Amniotic epithelial cell (primary cell): ENCODE data around the gene PAPSS2.
"Not testable (repeated sequence)": the region's sequence is repeated elsewhere in the genome, so short reads cannot be mapped to it uniquely, and the experiment has no call there.

ENCODE experiments used
- DNase-seq: peaks from one replicate; pipeline ENCODE4 v3.0.0-alpha.2; 2010; ENCODE audit warnings: low read depth

The PAPSS2 gene

GRCh38 chr10:87705339-87705738 is 45.7 kb downstream of the PAPSS2 start:
- DNase-seq: peak; percentile 58

GRCh38 chr10:87706731-87707130 is 47.1 kb downstream of the PAPSS2 start:
- no peak for DNase-seq

DNA sequence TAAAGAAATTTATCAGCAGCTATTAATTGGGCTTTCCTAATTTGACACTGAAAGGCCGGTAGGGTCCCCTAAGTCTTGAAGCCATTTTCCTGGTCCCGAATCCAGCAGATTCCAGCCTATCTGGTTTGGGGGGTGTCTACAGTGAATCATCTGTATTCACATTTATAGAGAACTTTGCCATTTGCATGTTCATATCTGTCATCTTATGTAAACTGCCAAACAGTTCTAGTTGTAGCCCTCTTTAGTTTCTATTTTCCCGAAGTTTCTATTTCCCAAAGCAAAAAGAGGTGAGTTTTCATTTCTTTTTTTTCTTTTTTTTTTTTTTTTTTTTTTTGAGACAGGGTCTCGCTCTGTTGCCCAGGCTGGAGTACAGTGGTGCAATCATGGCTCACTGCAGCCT is 47.6 kb downstream of the PAPSS2 start:
- no peak for DNase-seq

GRCh38 chr10:87712913-87713616 is 53.4 kb downstream of the PAPSS2 start:
- no peak for DNase-seq

DNA sequence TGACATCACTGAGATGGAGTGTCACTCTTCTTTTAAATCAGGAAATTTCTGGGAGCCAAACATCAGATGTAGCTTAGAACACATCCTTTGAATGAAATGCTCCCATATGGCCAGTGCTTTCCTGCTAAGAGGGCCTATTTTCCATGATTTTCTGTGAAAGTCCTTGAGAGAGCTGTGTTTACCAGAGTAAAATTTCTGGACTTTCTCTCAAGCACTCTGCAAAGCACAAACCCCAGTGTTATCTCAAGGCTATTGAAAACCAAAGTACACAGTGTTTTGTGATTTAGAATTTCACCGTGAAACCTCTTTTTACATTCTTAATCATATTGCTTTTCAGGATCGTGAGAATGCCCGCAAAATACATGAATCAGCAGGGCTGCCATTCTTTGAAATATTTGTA is 54.0 kb downstream of the PAPSS2 start:
- DNase-seq: peak; percentile 33

GRCh38 chr10:87715552-87716347 is 56.1 kb downstream of the PAPSS2 start:
- DNase-seq: no peak

DNA sequence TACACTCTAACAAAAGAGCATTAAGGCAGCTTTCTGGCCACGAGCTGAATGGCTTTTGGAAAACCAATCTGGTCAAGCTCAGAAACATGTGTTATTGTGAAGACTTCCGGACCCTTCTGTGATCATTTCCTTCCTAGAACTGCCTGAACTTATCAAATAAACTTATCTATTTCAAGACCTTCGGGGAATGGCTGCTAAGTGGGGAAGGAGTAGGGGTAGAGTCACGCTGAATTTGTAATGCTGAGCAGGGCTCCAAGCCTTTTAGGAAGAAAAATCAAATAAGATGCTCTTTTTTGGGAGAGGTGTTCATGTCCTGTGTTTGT is 56.6 kb downstream of the PAPSS2 start:
- DNase-seq: no peak

DNA sequence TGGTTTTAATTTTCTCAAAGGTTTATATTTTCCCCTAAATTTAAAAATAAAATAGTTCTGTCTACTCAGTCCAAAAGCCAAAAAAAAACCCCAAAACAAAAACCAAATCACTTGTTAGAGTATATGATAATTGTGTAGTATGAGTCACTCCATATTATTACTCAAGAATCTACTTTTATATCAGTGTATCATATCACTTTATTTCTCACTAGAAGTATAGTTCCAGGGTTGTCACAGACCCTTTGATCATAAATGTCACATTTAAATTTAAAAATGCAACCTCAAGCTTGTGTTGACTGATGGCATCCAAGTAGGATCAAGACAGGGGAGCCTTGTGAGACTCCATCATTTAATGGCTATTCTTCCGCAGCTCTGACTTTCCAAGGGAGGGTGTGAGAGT is 61.0 kb downstream of the PAPSS2 start:
- no peak for DNase-seq

DNA sequence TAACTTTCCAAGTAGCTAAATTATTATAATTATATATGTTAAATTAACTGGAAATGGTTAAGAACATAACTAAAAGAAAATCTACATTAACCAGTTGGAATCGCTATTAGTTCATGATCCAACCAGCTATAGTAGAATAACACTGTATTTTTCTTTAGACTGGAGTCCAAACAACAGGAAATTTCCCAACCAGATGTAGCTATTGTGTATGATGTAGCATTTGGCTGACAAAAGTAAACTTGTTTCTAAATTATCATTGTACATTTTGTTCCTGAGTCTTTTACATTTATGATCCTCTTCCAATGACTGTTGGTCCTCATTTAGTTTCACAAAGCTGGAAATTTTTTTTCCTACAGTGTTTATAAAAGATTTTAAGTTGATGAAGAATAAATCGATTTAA is 62.1 kb downstream of the PAPSS2 start:
- DNase-seq: no peak

DNA sequence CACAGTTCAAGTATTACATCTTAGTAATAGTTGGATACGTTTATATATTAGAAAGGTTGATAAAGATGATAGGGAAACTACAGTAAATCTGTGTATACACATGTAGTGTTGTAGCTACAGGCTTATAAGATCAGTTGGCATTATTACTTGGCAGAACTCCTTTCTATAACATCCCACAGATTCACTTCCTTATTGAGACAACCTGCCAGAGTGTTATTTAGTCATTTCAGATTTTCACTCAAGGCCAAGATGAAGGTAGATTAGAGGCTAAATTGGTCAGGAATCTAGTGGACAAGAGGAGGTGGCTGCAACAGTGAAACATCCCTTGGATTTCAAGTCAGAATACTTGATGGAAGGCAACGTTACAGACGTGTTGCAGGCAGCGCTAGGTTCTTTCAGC is 63.0 kb downstream of the PAPSS2 start:
- no peak for DNase-seq

- DNase-seq: no peak
Observed at GRCh38 chr10:87723500-87723899, 63.8 kb downstream of the PAPSS2 start.

DNA sequence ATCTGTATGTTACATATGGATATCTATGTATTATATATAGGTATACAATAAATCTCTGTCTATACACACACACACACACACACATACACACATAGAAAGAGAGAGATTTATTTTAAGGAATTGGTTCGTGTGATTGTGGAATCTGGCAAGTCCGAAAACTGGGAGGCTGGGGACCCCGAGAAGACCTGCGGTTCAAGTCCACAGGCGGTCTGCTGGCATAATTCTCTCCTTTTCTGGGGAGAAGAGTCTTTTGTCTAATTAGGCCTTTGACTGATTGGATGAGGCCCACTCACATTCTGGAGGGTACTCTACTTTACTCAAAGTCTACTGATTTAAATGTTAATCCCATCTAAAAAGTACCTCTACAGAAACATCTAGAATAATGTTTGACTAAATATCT is 65.1 kb downstream of the PAPSS2 start:
- no peak for DNase-seq

DNA sequence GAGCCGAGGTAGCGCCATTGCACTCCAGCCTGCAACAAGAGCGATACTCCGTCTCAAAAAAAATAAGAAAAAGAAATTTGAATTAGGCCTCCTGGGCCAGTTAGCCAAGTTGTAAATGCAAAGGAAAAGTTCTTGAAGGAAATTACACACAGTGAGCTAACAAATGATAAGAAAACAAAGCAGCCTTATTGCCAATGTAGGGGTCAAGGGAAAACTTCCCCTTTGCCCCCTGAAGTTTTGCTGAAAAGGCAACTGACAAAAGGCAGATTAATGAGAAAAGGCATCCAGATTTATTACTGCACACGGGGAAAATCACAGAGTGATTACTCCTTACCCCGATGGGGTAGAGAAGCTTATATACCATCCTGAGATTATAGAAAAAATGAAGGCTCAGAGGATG is 70.3 kb downstream of the PAPSS2 start:
- DNase-seq: no peak

- no peak for DNase-seq
Observed at GRCh38 chr10:87733081-87733480, 73.4 kb downstream of the PAPSS2 start.

- DNase-seq: peak; percentile 47
Observed at GRCh38 chr10:87734987-87735827, 75.5 kb downstream of the PAPSS2 start.

- DNase-seq: not testable (repeated sequence)
Observed at GRCh38 chr10:87738253-87738652, 78.6 kb downstream of the PAPSS2 start.

DNA sequence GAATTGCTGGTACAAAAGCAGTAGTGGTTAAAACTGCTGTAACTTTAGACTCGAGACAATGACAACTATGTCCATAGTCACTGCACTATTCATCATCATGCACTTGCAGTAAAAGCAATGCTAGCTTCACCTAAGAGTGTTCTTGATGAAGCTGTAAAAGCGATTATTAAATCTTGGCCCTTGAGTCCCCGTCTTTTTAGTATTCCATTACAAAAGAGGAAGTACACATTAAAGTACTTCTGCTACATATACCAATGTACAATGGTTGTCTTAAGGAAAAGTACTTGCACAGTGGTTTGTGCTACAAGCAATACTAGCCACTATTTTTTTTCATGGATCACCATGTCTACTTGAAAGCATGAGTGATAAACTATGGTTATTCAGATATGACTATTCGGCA is 80.0 kb downstream of the PAPSS2 start:
- DNase-seq: no peak

GRCh38 chr10:87740254-87740655 is 80.6 kb downstream of the PAPSS2 start:
- DNase-seq: peak; percentile 89

DNA sequence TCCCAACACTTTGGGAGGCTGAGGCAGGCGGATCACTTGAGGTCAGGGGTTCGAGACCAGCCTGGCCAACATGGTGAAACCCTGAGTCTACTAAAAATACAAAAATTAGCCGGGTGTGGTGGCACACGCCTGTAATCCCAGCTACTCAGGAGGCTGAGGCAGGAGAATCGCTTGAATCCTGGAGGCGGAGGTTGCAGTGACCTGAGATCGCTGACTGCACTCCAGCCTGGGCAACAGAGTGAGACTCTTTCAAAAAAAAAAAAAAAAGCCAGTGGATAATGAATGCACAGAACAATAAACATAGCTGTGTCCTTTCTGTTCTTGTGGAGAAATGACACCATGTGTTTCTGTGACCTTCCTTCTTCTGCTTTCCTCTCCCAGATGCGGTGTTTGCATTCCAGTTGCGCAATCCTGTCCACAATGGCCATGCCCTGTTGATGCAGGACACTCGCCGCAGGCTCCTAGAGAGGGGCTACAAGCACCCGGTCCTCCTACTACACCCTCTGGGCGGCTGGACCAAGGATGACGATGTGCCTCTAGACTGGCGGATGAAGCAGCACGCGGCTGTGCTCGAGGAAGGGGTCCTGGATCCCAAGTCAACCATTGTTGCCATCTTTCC is 83.4 kb downstream of the PAPSS2 start:
- not testable (repeated sequence) for DNase-seq

DNA sequence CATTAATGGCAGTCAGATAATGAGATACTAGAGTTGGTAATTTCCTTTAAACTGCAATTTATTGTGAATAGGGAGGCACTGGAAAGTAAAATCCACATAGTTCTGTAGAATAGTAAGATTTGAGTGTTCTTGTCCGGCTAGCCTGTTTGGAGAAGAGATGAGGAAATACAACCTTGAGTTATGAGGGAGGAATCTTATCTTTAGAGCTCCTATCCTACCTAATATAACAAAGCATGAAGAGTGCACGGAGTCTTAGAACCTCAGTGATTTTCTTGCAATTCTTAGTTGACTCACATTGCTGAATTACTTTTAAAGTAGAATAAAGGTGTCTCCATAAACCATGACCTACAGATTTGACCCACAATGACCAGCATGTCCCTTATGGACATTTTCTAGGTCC is 84.9 kb downstream of the PAPSS2 start:
- DNase-seq: peak; percentile 78

GRCh38 chr10:87746911-87747310 is 87.2 kb downstream of the PAPSS2 start:
- DNase-seq: no peak

GRCh38 chr10:87748244-87748643 is 88.6 kb downstream of the PAPSS2 start:
- DNase-seq: not testable (repeated sequence)
